ENCODE results near the gene CAPN1.
"Not testable (repeated sequence)": the region's sequence is repeated elsewhere in the genome, so short reads cannot be mapped to it uniquely, and the experiment has no call there.

Gene CAPN1

GRCh38 chr11:65181569-65182257 is at the start of gene CAPN1:
Gene CAPN1, plus strand, starts transcription at chr11:65181928. Its CDS starts 774 bp downstream, at chr11:65182702.
- FAIRE-seq (peak; percentile 67), DNase-seq (ENCODE audit: insufficient read length, low spot score) (peak; percentile 82)

GRCh38 chr11:65132238-65132987 is 49.3 kb upstream of the CAPN1 start:
- DNase-seq (ENCODE audit: insufficient read length, low spot score), result no peak
- peak; percentile 96 for FAIRE-seq

DNA sequence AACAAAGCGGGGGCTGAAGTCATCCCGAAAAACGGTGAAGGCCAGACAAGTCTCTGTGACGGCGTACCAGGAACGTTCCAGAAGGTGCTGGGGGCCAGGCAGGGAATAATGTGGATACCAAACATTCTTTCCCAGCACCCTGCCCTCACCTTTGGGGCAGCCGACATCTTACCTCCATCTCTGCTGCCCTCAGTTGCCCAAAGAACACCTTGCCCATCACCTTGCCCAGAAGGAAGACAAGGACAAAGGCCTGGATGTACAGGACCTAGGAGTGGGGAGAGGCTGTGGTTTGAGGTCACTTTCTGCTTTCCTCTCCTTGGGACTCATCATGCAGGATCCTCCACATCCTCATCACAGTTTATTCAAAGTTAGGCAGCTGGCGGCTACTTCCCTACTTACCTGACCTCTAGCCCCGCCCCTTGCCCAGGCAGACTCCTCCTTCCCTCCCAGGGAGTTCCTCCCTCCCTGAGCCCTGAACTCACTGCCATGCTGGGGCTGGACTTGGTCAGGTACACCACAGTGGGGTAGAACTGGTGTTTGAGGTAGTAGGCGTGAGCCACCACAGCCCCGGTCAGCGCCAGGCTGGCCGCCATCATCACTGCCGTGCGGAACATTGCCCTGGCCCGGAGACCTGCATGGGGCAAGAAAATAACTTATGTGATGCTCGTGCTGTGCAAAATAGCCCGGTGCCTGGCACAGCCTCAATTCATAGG is 48.6 kb upstream of the CAPN1 start:
- peak; percentile 94 for FAIRE-seq
- no peak for DNase-seq (ENCODE audit: insufficient read length, low spot score)

GRCh38 chr11:65133724-65134123 is 48.0 kb upstream of the CAPN1 start:
- FAIRE-seq (no peak), DNase-seq (ENCODE audit: insufficient read length, low spot score) (no peak)

GRCh38 chr11:65134240-65134951 is 47.3 kb upstream of the CAPN1 start, which contains the start of gene SYVN1:
Gene SYVN1, minus strand, starts transcription at chr11:65134519. Its CDS starts 918 bp downstream, at chr11:65133601.
- peak; percentile 82 for DNase-seq (ENCODE audit: insufficient read length, low spot score)
- no peak for FAIRE-seq

- peak; percentile 99 for FAIRE-seq
Measured at GRCh38 chr11:65134952-65135632, 46.6 kb upstream of the CAPN1 start.

GRCh38 chr11:65135633-65136145 is 46.0 kb upstream of the CAPN1 start:
- DNase-seq (ENCODE audit: insufficient read length, low spot score) (no peak), FAIRE-seq (no peak)

More at GRCh38 chr11:65134952-65135632, 46.6 kb upstream of the CAPN1 start:
- peak; percentile 83 for DNase-seq (ENCODE audit: insufficient read length, low spot score)

GRCh38 chr11:65136515-65137096 is 45.1 kb upstream of the CAPN1 start:
- DNase-seq (ENCODE audit: insufficient read length, low spot score) (no peak), FAIRE-seq (no peak)

- DNase-seq (ENCODE audit: insufficient read length, low spot score) (no peak), FAIRE-seq (no peak)
Measured at GRCh38 chr11:65141896-65142494, 39.7 kb upstream of the CAPN1 start.

- FAIRE-seq (no peak), DNase-seq (ENCODE audit: insufficient read length, low spot score) (no peak)
Measured at GRCh38 chr11:65147352-65148075, 34.2 kb upstream of the CAPN1 start.

DNA sequence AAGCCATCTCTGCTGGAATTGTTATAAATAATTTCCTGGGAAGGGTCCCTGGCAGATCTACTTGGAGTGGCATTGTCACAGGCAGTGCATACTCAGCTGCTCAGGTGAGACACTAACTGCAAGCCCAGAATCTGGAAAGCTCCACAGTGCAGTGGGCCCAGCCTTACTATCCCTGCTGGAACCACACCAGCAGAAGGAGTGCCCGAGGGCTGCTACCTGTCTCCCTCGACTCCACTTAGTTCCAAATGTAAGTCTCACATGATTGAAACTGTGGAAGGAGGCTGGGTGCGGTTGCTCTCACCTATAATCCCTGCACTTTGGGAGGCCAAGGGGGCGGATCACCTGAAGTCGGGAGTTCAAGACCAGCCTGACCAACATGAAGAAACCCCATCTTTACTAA is 33.1 kb upstream of the CAPN1 start:
- no peak for FAIRE-seq
- DNase-seq (ENCODE audit: insufficient read length, low spot score), result no peak

GRCh38 chr11:65150131-65150508 is 31.6 kb upstream of the CAPN1 start:
- not testable (repeated sequence) for FAIRE-seq

GRCh38 chr11:65150509-65151299 is 31.0 kb upstream of the CAPN1 start:
- DNase-seq (ENCODE audit: insufficient read length, low spot score) (no peak), FAIRE-seq (no peak)

More at GRCh38 chr11:65150131-65150508, 31.6 kb upstream of the CAPN1 start:
- DNase-seq (ENCODE audit: insufficient read length, low spot score), result not testable (repeated sequence)

DNA sequence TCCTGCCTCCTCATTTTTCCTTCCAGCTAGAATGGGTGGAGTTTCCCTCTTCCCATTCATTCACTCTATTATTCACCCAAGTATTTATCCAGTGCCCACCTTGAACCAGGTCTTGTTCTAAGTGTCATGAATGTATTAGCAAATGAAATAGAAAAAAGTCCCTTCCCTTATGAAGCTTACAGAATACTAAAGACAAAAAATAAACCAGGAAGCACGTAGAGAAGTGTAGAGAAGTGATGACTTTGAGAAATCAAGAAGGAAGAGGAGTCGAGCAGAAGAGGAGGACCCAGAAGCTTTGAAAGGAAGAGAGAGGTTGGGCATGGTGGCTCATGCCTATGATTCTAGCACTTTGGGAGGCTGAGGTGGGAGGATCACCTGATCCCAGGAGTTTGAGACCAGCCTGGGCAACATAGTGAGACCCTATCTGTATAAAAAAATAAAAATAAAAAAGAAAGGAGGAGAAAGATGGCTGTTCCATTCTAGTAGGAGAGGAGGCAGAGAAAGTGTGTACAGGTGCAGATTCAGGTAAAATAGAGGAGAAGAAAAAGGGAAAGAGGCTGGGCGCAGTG is 30.3 kb upstream of the CAPN1 start:
- FAIRE-seq (no peak), DNase-seq (ENCODE audit: insufficient read length, low spot score) (no peak)

- no peak for FAIRE-seq
- DNase-seq (ENCODE audit: insufficient read length, low spot score), result no peak
Measured at GRCh38 chr11:65152122-65152521, 29.6 kb upstream of the CAPN1 start.

DNA sequence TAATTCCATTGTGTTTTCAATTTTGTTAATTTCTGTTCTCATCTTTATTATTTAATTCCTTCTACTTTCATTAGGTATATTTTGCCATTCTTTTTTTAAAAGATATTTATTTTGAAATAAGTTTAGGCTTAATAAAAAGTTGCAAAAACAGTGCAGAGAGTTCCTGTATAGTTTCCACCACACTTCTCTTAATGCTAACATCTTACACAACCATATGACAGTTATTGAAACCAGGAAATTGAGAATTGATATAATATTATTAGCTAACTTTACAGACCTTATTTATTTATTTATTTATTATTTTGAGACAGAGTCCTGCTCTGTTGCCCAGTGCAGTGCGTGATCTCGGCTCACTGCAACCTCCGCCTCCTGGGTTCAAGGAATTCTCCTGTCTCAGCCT is 25.5 kb upstream of the CAPN1 start:
- DNase-seq (ENCODE audit: insufficient read length, low spot score) (no peak), FAIRE-seq (no peak)

DNA sequence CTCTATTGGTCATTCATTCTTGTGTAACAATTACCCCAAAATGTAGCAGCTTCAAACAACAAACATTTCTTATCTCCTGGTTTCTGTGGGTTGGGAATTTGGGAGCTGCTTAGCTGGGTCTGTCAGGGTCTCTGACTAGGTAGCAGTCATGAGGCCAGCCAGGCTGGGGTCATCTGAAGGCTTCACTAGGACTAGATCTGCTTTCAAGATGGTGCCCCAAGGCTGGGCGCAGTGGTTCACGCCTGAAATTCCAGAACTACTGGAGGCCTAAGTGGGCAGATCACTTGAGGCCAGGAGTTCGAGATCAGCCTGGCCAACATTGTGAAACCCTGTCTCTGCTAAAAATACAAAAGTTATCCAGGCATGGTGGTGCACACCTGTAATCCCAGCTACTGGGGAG is 24.8 kb upstream of the CAPN1 start:
- DNase-seq (ENCODE audit: insufficient read length, low spot score) (no peak), FAIRE-seq (no peak)

All from GM19239 (cell line).